ENCODE data around the gene ABCD3. TPM values are rescaled to one million over a fixed set of nuclear protein-coding genes. Genes with fewer than 3 reads are reported as not detected.

The ABCD3 gene
- total RNA-seq, 1 donor from 2014 or later: 38.4 TPM

DNA sequence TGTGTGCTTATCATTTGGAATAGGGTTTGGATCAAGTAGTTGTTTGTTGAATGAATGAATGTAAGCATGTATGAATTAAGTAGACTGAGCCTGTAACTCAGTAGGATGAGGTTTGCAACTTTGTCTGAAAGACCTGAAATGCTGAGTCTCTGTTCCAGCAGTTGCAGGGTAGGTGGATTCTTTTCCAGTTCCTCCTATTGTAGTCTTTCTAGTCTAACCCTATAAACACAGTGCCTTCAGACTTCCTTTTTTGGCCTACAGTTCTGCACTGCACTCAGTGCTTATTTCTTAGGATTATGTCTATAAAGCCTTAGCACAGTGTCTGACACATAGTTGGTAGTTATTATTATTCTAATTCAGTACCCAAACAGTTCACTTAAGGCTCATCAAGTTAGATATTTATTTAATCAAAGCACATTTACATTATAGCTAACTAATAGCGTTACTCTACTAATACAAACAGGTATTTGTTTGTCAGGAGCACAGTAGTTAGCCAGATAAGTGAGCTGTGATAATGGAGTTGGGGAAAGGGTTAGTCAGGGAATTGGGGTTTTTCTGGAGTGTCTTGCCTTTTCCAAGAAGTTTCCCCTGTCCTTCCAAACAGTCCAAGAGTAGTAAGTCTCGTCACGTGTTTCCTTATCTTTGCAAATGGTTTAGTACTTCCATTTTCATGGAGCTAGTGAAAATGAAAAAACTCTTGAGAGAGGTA lies 45.0 kb downstream of the ABCD3 start:
- FAIRE-seq: no peak
- no peak overlapping the region for H3K4me3 Mint-ChIP-seq (ENCODE audit: unreplicated experiment)
- no peak overlapping the region for H2AFZ ChIP-seq (ENCODE audit: low read depth, low read length)
- H3K9ac ChIP-seq (ENCODE audit: low read length): no peak overlapping the region
- H3K4me2 ChIP-seq (ENCODE audit: low read length): no peak overlapping the region
- H3K27me3 ChIP-seq (ENCODE audit: insufficient read depth, low read length): no peaks in the 10 kb centered on the region
- no peaks in the 10 kb centered on the region for H3K27me3 Mint-ChIP-seq (ENCODE audit: low read depth, unreplicated experiment)
- no peak overlapping the region for H3K27ac ChIP-seq (ENCODE audit: low read depth, low read length)
- TF ChIP-seq EZH2 (IDR thresholded peaks at IDR 0.05; ENCODE audit: insufficient read depth, low read length): no peak
- TF ChIP-seq, protein P1, sequence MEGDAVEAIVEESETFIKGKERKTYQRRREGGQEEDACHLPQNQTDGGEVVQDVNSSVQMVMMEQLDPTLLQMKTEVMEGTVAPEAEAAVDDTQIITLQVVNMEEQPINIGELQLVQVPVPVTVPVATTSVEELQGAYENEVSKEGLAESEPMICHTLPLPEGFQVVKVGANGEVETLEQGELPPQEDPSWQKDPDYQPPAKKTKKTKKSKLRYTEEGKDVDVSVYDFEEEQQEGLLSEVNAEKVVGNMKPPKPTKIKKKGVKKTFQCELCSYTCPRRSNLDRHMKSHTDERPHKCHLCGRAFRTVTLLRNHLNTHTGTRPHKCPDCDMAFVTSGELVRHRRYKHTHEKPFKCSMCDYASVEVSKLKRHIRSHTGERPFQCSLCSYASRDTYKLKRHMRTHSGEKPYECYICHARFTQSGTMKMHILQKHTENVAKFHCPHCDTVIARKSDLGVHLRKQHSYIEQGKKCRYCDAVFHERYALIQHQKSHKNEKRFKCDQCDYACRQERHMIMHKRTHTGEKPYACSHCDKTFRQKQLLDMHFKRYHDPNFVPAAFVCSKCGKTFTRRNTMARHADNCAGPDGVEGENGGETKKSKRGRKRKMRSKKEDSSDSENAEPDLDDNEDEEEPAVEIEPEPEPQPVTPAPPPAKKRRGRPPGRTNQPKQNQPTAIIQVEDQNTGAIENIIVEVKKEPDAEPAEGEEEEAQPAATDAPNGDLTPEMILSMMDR (IDR thresholded peaks at IDR 0.05; ENCODE audit: insufficient read depth, low read depth, low read length): no peak
- H3K4me1 Mint-ChIP-seq (ENCODE audit: low read depth, unreplicated experiment): no peaks in the 10 kb centered on the region
- no peaks in the 10 kb centered on the region for H3K79me2 ChIP-seq (ENCODE audit: insufficient read depth, low read length)
- no peak for DNase-seq (ENCODE audit: low read depth)
- peaks cover 10% of the 10 kb centered on the region for H3K36me3 Mint-ChIP-seq (ENCODE audit: low read depth, unreplicated experiment)
- H3K9me3 Mint-ChIP-seq (ENCODE audit: unreplicated experiment): peaks cover 6% of the 10 kb centered on the region
- H3K9me3 ChIP-seq (ENCODE audit: insufficient read depth, low read depth, low read length): no peaks in the 10 kb centered on the region
- H3K4me1 ChIP-seq (ENCODE audit: insufficient read depth, low read length): no peaks in the 10 kb centered on the region
- peaks cover 8% of the 10 kb centered on the region for H3K36me3 ChIP-seq (ENCODE audit: insufficient read depth, low read length)
- no peak overlapping the region for H3K27ac Mint-ChIP-seq (ENCODE audit: unreplicated experiment)
- H3K4me3 ChIP-seq (ENCODE audit: insufficient read depth, low read depth, low read length): no peak overlapping the region
- no peaks in the 10 kb centered on the region for H4K20me1 ChIP-seq (ENCODE audit: insufficient read depth, low read length)

DNA sequence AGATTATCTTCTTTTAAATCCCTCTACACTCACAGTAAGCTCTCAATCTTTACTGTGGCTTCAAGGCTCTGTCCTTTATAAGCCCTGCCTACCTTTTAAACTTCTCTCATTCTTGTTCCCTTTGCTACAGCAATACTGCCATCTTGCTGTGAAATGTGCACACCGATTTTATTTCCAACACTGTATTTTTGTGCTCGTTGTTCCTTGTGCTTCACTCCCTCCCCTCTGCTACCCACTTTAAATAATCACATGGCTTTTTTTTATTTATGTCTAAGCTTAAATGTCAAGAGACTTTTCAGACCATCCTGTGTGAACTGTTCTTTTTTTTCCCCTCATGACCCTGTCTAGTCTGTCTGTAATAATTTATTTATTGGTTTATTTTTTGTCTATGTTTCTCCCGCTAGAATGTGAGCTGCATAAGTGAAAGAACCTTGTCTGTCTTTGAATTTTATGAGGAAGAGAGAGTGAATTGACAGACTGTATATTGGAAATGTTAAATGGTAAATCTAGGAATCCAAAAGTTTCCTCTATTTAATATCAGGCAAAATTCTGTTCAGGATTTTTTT lies 45.7 kb downstream of the ABCD3 start:
- peak; percentile 3 for DNase-seq (ENCODE audit: low read depth)
- Histone ChIP-seq H3K79me2 (ENCODE audit: insufficient read depth, low read length) (no peaks in the 10 kb centered on the region), H2AFZ (ENCODE audit: low read depth, low read length) (no peak overlapping the region), H3K36me3 (ENCODE audit: insufficient read depth, low read length) (peaks cover 8% of the 10 kb centered on the region), H3K9ac (ENCODE audit: low read length) (no peak overlapping the region), H4K20me1 (ENCODE audit: insufficient read depth, low read length) (no peaks in the 10 kb centered on the region), H3K4me1 (ENCODE audit: insufficient read depth, low read length) (no peaks in the 10 kb centered on the region), H3K27ac (ENCODE audit: low read depth, low read length) (no peak overlapping the region), H3K4me2 (ENCODE audit: low read length) (no peak overlapping the region), H3K27me3 (ENCODE audit: insufficient read depth, low read length) (no peaks in the 10 kb centered on the region), H3K4me3 (ENCODE audit: insufficient read depth, low read depth, low read length) (no peak overlapping the region), H3K9me3 (ENCODE audit: insufficient read depth, low read depth, low read length) (no peaks in the 10 kb centered on the region)
- Mint-ChIP-seq H3K36me3 (ENCODE audit: low read depth, unreplicated experiment) (peaks cover 10% of the 10 kb centered on the region), H3K4me1 (ENCODE audit: low read depth, unreplicated experiment) (no peaks in the 10 kb centered on the region), H3K27ac (ENCODE audit: unreplicated experiment) (no peak overlapping the region), H3K9me3 (ENCODE audit: unreplicated experiment) (peaks cover 6% of the 10 kb centered on the region), H3K27me3 (ENCODE audit: low read depth, unreplicated experiment) (no peaks in the 10 kb centered on the region), H3K4me3 (ENCODE audit: unreplicated experiment) (no peak overlapping the region)
- no peak for FAIRE-seq
- TF ChIP-seq, protein P1 (IDR thresholded peaks at IDR 0.05; ENCODE audit: insufficient read depth, low read depth, low read length): peak; percentile 50
- no peak for TF ChIP-seq EZH2 (IDR thresholded peaks at IDR 0.05; ENCODE audit: insufficient read depth, low read length)

DNA sequence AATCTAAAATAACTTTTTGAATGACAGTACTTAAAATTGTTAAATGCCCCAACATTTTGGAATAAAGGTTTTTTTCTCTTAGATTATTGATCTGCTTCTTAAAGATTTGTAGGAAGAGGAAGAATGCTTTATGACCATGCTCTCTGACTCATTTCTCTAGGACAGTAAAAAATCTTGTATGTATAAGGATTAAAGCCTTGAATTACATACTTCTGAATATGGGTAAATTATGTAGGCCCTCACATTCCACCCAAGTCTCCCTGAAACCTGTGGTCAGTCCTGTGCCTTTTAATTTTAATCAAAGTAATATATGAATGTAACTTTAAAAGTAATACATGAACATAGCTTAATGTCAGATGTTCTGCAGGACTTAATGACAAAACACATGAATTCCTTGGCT lies 50.5 kb downstream of the ABCD3 start:
- no peaks in the 10 kb centered on the region for H4K20me1 ChIP-seq (ENCODE audit: insufficient read depth, low read length)
- H3K4me3 ChIP-seq (ENCODE audit: insufficient read depth, low read depth, low read length): no peak overlapping the region
- no peaks in the 10 kb centered on the region for H3K9me3 ChIP-seq (ENCODE audit: insufficient read depth, low read depth, low read length)
- Mint-ChIP-seq H3K9me3 (ENCODE audit: unreplicated experiment) (peaks cover 3% of the 10 kb centered on the region), H3K4me3 (ENCODE audit: unreplicated experiment) (no peak overlapping the region), H3K36me3 (ENCODE audit: low read depth, unreplicated experiment) (peaks cover 16% of the 10 kb centered on the region), H3K27me3 (ENCODE audit: low read depth, unreplicated experiment) (no peaks in the 10 kb centered on the region), H3K27ac (ENCODE audit: unreplicated experiment) (no peak overlapping the region), H3K4me1 (ENCODE audit: low read depth, unreplicated experiment) (no peaks in the 10 kb centered on the region)
- H3K79me2 ChIP-seq (ENCODE audit: insufficient read depth, low read length): no peaks in the 10 kb centered on the region
- no peaks in the 10 kb centered on the region for H3K27me3 ChIP-seq (ENCODE audit: insufficient read depth, low read length)
- TF ChIP-seq, protein P1 (IDR thresholded peaks at IDR 0.05; ENCODE audit: insufficient read depth, low read depth, low read length): no peak
- TF ChIP-seq EZH2 (IDR thresholded peaks at IDR 0.05; ENCODE audit: insufficient read depth, low read length): no peak
- DNase-seq (ENCODE audit: low read depth) (no peak), FAIRE-seq (no peak)
- no peak overlapping the region for H3K27ac ChIP-seq (ENCODE audit: low read depth, low read length)
- no peak overlapping the region for H3K4me2 ChIP-seq (ENCODE audit: low read length)
- peaks cover 6% of the 10 kb centered on the region for H3K36me3 ChIP-seq (ENCODE audit: insufficient read depth, low read length)
- H3K9ac ChIP-seq (ENCODE audit: low read length): no peak overlapping the region
- H3K4me1 ChIP-seq (ENCODE audit: insufficient read depth, low read length): no peaks in the 10 kb centered on the region
- no peak overlapping the region for H2AFZ ChIP-seq (ENCODE audit: low read depth, low read length)

Measured in astrocyte (in vitro differentiated cells and primary cell).